Prostate gland (tissue), 2 donors: ENCODE results near the gene AKAP9. TPM values are rescaled to one million over a fixed set of nuclear protein-coding genes. Genes with fewer than 3 reads are reported as not detected.
"Not testable (repeated sequence)": the region's sequence is repeated elsewhere in the genome, so short reads cannot be mapped to it uniquely, and the experiment has no call there.

ENCODE experiments used
- DNase-seq: peaks from one replicate; pipeline ENCODE4 v3.0.0-alpha.2; 2019; ENCODE audit warnings: low spot score
- H3K27ac ChIP-seq, 2 donors: fragments of 200-600 bp; sonication (generic); 2 replicates each; pipeline ENCODE4 v1.5.1; 2017 to 2019
- H3K27me3 ChIP-seq: fragments of 200-600 bp; sonication (generic); replicated peaks from 2 replicates; pipeline ENCODE4 v1.5.1; 2019; ENCODE audit not compliant: insufficient read depth
- H3K36me3 ChIP-seq, 2 donors: fragments of 200-600 bp; sonication (generic); 1 replicate in 1 of 2; 2 replicates in 1 of 2; pipeline versions ENCODE4 v1.5.1 to v1.8.1; 2017 to 2019
- H3K4me1 ChIP-seq: fragments of 200-600 bp; sonication (generic); replicated peaks from 2 replicates; pipeline ENCODE4 v1.5.1; 2019
- H3K4me3 ChIP-seq, 2 donors: fragments of 200-600 bp; sonication (generic); 2 replicates each; pipeline ENCODE4 v1.5.1; 2017 to 2019
- H3K9me3 ChIP-seq: fragments of 200-600 bp; sonication (generic); 2 replicates; pipeline ENCODE4 v1.5.1; 2017
- CTCF ChIP-seq, 4 experiments: fragments of 200-600 bp in 2 of 4; fragments of 450-650 bp in 2 of 4; sonication (generic) in 2 of 4; IDR thresholded peaks; 1 replicate in 3 of 4; 2 replicates in 1 of 4; pipeline ENCODE4 v1.5.1; 2016 to 2019; ENCODE audit warnings: antibody characterized with exemption in 4 of 4, mild to moderate bottlenecking in 2 of 4, moderate library complexity in 2 of 4
- POLR2A ChIP-seq: fragments of 450-650 bp; IDR thresholded peaks from one replicate; pipeline ENCODE4 v1.6.1; 2016; ENCODE audit warnings: antibody characterized with exemption, mild to moderate bottlenecking
- POLR2AphosphoS5 ChIP-seq: sonication (generic); formaldehyde crosslinking; IDR thresholded peaks from one replicate; pipeline ENCODE4 v1.6.1; 2017; ENCODE audit warnings: antibody characterized with exemption
- WGBS: methylation state at CpG from one replicate; pipeline ENCODE4 v1.1.5; 2018; 5-methylcytosine and 5-hydroxymethylcytosine counted together
- intact Hi-C: fragments of 100-400 bp; cut with DNase I; formaldehyde crosslinking; loops from one replicate; pipeline ENCODE4 v1.14.2; 2022
- total RNA-seq, 2 donors: library from RNA; depleted of rRNA; stranded (reverse); fragments of >200 nt; gene quantifications; one replicate each; pipeline ENCODE4 v1.1.0, GENCODE V29; 2016

Gene AKAP9
- total RNA-seq, 2 donors from 2014 or later, result 61.8 to 80.1 TPM

- intact Hi-C loops, result no loop called here
- H3K27me3 ChIP-seq, result no peaks in the 10 kb centered on the region
- H3K9me3 ChIP-seq, result no peaks in the 10 kb centered on the region
- H3K36me3 ChIP-seq, result peaks cover 0 to 3% of the 10 kb centered on the region in 2 donors
- no peak overlapping the region for H3K27ac ChIP-seq
- H3K4me1 ChIP-seq, result no peaks in the 10 kb centered on the region
- no peak for DNase-seq
- H3K4me3 ChIP-seq, result no peak overlapping the region
- WGBS, result 76% methylated on average over 1 of the region's 1 CpG
- TF ChIP-seq POLR2A, result no peak
- TF ChIP-seq POLR2AphosphoS5, result no peak
- no peak for TF ChIP-seq CTCF (IDR thresholded peaks at IDR 0.05)
These were observed 151.5 kb downstream of the AKAP9 start for GRCh38 chr7:92092210-92092609.

GRCh38 chr7:92095380-92095779 lies 154.7 kb downstream of the AKAP9 start:
- TF ChIP-seq POLR2AphosphoS5 (no peak), CTCF (IDR thresholded peaks at IDR 0.05) (no peak), POLR2A (no peak)
- intact Hi-C loops, result no loop called here
- Histone ChIP-seq H3K9me3 (no peaks in the 10 kb centered on the region), H3K4me3 (no peak overlapping the region), H3K27ac (no peak overlapping the region), H3K27me3 (no peaks in the 10 kb centered on the region), H3K4me1 (no peaks in the 10 kb centered on the region), H3K36me3 (peaks cover 0 to 3% of the 10 kb centered on the region in 2 donors)
- WGBS, result 94% methylated on average over 1 of the region's 1 CpG
- DNase-seq, result no peak

DNA sequence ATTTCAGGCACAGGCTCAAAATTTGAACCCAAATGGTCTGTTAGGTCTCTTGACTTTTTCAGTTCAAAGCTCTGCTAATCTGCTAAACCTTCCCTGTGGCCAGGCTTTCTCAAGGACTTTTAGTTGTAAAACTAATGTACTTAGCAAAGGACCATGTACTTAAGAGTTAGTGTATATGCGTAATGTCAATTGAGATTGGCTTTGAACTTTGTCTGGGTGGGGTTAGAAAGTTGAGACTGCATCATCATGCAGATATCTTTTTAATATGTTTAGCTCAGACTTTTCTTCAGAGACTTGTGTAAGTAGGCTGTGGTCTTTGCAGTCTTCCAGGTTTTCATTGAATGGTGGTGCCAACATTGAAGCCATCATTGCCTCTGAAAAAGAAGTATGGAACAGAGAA lies 159.9 kb downstream of the AKAP9 start:
- Histone ChIP-seq H3K36me3 (no peaks in the 10 kb centered on the region), H3K9me3 (no peaks in the 10 kb centered on the region), H3K27me3 (no peaks in the 10 kb centered on the region), H3K27ac (no peak overlapping the region), H3K4me1 (no peaks in the 10 kb centered on the region), H3K4me3 (no peak overlapping the region)
- intact Hi-C loops, result no loop called here
- 97% methylated on average over 1 of the region's 1 CpG for WGBS
- TF ChIP-seq CTCF (IDR thresholded peaks at IDR 0.05) (no peak), POLR2A (no peak), POLR2AphosphoS5 (no peak)
- DNase-seq, result no peak

- H3K4me1 ChIP-seq, DNase-seq, H3K36me3 ChIP-seq, H3K4me3 ChIP-seq, H3K9me3 ChIP-seq, intact Hi-C loops, H3K27me3 ChIP-seq, H3K27ac ChIP-seq: not testable (repeated sequence)
- 95% methylated on average over 5 of the region's 5 CpGs for WGBS
These were observed 162.2 kb downstream of the AKAP9 start for GRCh38 chr7:92102862-92103261.

- H3K4me3 ChIP-seq, result no peak overlapping the region
- TF ChIP-seq POLR2AphosphoS5 (no peak), POLR2A (no peak), CTCF (IDR thresholded peaks at IDR 0.05) (no peak)
- intact Hi-C loops, result no loop called here
- no peaks in the 10 kb centered on the region for H3K27me3 ChIP-seq
- H3K9me3 ChIP-seq, result no peaks in the 10 kb centered on the region
- WGBS, result 95% methylated on average over 8 of the region's 8 CpGs
- H3K4me1 ChIP-seq, result no peaks in the 10 kb centered on the region
- H3K27ac ChIP-seq, result no peak overlapping the region
- DNase-seq, result no peak
- H3K36me3 ChIP-seq, result no peaks in the 10 kb centered on the region
These were observed 168.2 kb downstream of the AKAP9 start for GRCh38 chr7:92108821-92109220.
